ENCODE data around the gene FRMD4A.

FRMD4A gene

DNA sequence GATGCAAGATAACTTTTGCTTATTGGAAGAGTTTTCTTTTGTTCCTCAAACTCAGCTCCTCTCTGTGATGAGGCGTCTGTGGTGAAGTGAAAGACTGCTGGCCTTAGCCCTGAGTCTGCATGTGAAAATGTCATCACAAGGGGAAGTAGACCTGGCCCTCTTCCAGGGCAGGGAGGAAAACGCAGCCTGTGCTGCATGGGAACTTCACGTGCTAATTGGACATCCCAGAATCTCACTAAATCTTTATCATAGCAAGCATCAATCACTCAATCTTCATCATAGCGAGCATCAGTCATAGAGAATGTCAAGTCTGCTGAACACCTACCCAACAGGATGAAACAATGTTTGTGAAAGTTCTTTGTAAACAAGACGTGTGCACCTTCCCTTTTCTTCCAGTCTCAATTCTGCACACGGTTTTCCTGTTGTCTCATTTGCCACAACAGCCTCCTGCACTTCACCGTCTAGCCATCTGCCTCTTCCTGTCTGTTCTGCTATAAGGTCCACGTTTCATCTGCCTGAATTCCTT lies 314.6 kb downstream of the FRMD4A start:
- no peak for DNase-seq (ENCODE audit: low spot score)

DNA sequence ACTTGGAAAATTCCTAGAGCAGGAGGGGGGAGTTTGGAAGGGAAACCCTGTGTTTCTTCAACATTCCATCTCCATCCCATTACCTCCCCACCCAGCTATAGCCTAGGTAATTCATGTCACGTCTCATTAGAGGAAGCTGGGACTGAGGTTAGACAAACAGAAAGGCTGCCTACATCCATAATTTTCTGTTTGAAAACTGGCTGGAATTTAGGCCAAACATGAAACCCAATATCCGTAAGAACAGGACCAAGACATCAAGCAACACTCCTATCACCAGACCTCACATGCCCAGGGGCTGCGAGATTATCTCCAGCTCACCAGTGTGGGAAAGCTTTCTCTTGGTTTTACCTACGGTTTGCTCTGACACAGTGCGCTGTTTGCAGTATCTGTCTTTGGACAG lies 316.3 kb downstream of the FRMD4A start:
- DNase-seq (ENCODE audit: low spot score) = no peak

DNA sequence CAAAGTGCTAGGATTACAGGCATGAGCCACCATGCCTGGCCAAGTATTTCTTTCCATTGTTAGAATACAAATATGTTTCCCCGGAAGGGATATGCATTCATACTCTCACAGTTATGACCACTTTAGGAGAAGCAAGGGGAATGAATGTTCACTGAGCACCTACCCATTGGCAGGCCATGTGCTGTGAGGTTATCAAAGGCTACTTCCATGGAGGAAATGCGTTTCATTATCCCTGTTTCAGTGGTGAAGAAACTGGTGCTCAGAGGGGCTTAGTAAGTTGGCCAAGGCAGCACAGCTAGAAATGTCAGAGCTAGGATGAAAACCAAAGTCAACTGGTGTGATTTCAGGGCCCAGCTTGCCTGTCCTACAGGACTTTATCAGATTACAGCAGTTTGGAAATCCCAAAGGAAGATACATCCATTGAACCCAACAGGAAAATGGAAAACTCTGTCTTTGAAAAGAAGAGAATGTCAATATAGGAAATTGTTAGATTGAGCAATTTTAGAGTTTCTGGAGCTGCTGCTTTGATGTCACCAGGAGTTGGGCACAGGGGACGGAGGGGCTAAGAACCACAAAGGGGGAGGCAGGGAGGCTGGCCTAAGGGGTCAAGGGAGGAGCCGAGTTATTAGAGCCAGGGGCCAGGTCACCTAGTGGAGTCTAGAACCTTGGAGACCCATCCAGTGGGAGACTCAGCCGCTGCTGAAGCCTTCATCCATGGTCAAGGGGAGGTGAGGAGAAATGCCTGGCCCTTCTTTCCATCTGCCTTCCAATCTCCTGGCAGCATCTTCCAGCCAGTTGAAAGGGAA lies 319.8 kb downstream of the FRMD4A start:
- no peak for DNase-seq (ENCODE audit: low spot score)

DNA sequence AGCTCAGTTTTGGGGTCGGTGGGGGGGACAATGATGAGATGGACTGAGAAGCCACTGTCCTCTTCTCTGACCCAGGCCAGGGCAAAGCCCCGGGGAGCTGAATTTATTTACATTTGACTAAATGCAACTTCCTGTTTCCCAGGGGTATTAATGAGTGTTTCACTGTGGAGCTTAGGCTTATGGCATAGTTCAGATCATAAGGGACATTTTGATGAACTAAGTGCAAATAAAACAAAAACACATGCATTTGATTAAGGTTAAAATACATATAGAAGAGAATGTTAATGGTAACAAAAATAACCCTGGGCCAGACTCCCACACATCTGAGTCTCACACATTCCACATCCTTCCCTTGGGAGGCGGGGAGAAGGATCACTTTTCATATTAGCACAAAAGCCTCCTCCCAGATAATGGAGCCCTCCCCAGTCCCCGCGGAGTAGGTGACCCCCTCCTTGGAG lies 320.6 kb downstream of the FRMD4A start:
- DNase-seq (ENCODE audit: low spot score) = no peak

DNA sequence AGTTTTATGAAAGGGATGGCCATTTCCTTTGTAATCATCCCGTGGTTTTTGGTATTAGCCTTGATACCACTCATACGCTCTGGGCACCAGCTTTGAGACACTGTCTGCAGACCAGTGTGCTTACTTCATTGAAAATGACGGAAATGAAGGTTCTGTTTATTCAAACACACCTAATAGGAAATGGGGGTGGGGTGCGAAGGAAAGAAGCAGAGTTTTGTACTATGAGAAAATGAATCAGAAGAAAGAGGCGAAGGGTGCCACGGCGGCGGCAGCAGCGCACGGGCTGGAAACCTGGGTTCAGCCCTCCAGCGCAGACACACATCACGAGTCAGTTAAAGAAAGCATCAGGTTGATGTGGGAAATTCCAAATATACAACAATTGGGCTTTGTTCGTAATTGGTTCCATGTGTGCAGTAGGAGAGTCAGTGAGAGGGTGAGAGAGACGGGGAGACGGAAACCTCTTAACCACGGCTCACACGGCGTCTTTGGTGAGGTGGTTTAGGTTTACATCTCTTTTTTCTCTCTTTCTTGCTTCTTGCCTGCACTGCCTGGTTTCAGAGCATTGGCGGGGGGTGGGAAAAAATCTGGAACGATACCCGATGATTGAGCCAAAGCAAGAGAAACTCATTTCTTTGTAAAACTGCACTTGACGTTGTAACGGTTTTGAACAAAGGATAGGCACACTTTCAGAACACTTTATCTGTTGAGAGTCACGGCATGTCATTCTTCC lies 321.2 kb downstream of the FRMD4A start:
- DNase-seq (ENCODE audit: low spot score) = no peak

DNA sequence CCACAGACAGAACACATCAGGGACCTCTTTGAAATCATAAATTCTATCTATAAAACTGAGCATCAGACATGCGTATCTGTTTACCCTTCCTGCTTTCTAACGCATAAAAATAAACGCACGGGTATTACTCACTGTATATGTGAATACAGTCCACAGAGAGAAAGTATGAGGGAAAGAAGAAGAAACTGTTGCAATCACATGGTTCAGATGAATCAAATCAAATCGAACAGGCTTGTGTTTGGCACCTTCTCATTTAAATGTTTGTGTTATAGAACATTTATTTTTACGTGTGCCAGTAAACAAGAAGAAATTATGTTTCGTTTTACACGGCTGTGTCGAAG lies 322.0 kb downstream of the FRMD4A start:
- no peak for DNase-seq (ENCODE audit: low spot score)

DNA sequence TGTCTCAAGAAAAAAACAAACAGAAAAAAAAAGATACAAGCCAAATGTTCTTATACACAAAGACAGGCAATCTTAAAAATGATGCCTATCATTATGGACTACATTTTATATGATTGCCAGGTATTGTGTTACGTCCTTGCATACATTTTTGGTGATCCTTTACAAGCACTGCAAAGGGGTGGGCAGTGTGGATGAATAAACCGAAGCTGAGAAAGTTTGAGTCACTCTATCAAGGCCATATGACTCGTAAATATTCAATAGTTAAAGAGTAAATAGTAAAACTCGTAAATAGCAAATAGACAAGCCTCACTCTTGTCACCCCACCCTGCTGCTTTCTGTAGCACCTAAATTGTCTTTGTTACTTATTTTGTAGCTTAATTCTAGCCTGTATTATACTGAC lies 326.2 kb downstream of the FRMD4A start:
- no peak for DNase-seq (ENCODE audit: low spot score)

DNA sequence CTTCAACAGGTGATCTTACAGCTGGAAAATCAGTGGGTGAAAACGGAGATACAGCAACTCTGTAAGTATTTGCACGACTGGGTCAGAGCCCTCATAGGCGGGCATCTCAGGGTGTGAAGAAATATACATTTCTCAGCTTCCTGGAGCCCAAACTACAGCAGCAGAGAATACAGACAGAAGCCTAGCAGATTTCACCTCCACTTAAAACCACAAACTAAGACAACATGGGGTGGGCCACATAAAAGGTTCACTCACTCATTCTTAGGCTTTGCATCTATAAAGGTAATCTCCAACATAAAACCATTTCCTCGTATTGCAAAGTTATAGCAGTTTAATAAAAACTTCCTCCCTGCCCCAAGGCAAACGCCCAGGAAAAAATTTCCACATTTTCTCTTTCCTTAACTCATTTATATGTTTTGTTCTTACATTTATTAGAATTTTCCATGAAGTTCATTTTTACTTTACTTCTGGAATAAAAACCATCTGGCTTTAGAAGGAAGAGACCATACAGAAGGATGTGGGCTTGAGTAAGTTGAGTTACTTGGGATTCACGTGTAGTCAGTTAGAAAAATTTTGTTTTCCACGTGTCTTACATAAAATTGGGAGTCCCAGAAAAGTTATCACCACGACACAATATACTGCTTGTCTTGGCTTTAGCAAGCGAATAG lies 327.1 kb downstream of the FRMD4A start:
- DNase-seq (ENCODE audit: low spot score) = no peak

DNA sequence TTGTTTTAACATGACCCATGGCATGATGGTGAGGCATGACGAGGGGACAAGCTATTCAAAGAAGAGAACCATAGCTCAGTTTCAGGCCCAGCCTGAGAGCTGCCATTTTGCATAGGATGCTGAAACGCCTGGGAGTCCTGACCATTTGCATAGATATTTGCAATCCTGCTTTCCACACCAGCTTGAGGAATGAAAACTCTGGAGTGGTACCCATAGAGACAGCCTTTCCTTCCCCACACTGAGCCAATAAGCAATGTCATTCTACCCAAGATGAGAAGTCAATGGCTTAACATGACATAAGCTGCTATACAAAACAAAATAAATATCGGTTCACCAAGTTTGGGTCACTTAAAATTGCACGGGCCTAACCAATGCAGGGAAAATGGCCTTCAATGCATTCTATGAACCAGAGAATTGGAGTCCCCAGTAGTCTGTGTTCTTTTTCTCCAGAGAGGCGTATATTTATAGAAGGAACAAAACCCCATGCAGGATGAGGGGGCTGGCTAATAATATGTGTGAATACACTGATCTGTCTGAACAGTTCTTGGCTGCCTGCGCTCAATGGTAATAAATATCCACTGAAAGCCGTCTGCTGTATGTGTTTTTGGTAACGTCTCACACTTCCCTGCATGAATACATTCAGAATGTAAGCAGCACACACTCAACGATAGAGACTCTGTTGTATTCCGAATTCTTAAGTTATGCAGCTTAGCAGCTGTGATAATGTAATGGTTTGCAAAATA lies 329.3 kb downstream of the FRMD4A start:
- no peak for DNase-seq (ENCODE audit: low spot score)

DNA sequence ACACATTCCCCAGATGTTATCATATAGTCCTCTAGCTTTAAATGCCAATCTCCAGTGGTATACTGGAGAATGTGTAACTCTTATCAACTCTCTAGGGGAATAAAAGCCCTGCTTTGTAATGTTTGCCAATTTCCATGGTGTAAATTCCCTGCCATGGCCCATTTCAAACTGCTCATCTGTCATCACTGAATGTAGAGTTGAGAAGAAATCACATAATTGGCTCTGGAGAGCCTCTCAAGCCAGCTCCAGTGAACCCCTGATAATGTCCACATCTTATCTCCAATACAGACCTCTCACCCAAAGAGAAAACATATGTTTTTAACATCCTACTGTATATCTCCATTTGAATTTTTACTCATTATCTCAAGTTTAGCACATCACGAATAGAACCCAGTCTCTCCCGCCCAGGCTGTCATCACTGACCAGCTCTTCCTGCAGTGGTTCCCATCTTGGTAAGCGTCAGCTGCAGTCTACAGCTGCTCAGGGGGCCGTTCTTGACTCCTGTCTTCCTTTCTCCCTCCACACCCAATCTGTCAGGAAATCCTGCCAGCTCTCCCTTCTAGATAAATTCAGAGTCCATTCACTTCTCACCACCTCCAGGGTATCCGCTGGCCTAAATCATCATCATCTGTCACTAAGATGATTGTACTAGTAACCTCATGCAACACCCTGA lies 332.4 kb downstream of the FRMD4A start:
- DNase-seq (ENCODE audit: low spot score) = no peak

DNA sequence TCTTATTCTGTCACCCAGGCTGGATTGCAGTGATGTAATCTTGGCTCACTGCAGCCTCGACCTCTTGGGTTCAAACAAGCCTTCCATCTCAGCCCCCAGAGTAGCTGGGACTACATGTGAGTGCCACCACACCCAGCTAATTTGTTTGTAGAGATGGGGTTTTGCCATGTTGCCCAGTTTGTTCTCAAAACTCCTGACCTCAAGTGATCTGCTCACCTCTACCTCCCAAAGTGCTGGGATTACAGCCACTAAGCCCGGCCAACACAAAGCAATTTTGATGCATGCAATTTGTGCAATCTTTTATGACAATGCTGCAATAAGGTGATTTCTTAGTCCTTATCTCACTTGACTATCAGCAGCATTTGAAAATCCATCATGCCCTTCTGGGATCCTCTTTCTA lies 333.1 kb downstream of the FRMD4A start:
- no peak for DNase-seq (ENCODE audit: low spot score)

DNA sequence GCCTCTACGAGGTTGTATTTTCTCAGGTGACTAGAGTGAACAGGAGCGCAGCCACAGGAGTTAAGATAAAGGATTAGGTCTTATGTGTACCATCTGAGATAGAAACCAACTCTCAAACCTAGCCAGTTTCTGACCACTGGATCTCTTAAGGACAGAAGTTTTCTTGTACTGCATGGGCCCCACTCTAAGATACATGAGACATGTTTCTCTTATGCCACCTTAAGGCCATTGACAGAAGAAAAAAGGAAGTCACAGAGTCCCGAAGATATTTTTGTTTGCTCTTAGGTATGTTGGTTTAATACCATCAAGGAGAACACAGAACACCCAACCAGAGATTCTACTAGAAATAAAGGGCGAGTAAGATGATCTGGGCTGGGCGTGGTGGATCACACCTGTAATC lies 335.8 kb downstream of the FRMD4A start:
- DNase-seq (ENCODE audit: low spot score) = no peak

DNA sequence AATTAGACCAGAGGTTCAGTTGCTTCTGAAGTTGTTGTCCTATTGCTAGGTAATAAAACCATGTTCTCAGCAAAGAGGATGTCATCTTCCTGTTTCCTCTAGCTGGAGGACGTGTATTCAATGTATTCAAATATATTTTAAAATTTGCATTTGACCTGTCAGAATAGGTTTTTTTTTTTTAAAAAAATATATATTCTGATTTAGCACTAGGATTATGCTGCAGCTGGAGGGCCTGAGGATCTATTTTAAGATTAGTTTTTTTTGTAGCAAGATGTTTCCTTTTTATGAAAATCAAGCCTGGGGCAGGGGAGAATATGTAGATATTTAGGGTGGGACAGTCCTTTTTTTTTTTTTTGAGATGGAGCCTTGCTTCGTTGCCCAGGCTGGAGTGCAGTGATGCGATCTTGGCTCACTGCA lies 337.0 kb downstream of the FRMD4A start:
- DNase-seq (ENCODE audit: low spot score) = no peak

DNA sequence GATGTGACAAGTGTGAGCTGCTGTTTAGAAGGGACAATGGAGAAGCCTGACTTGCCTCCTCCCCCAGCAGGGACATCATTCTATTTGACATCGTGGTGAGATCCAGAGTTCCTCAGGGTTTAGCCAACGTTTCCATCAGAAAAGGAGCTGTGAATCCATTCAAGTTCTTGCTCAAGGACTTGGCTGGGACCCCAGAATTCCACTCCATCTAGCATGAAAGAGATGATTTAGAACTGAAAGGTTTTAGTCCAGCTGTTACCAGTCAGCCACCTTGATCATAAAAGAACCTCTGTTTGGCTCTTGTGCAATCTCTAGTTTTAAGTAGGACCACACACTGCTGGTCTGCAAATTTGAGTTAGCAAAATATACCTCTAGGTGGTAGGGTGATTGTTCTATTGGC lies 337.6 kb downstream of the FRMD4A start:
- peak; percentile 28 for DNase-seq (ENCODE audit: low spot score)

DNA sequence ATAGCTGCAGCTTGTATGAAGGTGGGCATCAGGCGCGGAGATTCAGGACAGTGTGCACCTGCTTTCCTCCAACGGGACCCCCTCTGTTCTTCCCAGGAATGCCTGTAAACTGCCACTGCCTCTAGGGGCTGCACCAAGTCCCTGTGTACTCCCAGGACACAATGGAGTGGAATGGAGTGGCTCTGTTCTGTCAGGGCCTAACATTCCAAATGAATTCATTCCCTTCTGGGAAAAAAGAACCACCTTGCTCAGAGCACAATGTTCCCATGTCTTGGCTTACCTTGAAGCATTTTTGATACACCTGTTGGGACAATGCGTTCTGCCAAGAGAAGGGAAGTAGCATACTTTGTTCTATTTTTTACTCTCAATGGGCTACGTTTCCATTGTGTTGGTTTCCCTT lies 339.4 kb downstream of the FRMD4A start:
- DNase-seq (ENCODE audit: low spot score) = no peak

DNA sequence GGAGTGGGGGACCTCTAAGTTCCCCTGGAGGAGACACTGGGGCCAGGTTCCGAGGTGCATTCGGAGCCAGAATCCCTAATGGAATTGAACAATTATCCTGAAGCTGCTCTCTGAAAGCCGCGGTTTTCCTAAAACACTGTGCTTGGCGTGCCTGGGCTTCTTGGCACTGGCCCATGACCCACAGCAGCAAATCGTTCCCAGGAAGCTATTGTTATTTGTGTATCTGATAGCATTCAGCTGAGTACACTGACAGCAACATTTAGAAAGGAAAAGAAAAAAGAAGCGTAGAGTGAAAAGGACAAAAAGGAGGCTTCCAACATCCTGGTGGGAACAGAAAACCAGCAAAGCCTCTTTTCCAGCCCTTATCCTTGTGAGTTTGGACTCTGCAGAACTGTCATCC lies 339.8 kb downstream of the FRMD4A start:
- DNase-seq (ENCODE audit: low spot score) = no peak

DNA sequence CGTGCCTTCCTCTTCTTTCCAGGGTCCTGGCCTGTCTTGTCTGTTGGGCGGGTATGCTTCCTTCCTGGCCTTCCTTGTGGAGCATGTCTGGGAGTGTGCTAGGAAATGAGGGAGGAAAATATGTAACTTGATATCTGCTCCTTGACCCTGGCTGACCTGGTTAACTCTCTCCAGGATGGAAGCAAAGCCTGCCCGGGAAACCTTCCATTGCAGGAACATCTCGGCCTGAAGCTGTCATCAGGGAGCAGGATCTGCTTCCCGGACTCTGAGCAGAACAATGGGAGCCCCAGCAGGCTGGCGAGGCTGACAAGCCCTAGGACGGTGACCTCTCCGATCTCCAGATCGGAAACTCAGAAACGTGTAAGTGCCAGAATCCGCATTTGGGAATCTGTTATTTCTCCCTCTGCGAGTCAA lies 340.3 kb downstream of the FRMD4A start:
- DNase-seq (ENCODE audit: low spot score) = no peak

DNA sequence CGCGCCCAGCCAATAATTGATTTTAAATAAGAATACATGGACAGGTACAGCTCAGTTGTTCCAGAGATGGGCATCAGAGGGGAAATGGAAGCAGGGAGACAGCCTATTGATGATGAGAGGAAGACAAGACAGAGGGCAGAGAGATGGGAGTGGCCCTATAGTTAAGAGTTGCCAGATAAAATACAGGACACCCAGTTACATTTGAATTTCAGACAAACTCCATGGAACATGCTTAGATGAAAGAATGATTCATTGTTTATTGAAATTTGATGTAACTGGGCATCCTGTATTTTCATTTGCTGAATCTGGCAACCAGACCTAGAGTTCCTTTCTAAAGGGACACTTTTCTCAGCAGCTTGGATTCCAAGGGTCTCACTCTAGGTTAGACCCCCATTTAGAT lies 341.1 kb downstream of the FRMD4A start:
- no peak for DNase-seq (ENCODE audit: low spot score)

DNA sequence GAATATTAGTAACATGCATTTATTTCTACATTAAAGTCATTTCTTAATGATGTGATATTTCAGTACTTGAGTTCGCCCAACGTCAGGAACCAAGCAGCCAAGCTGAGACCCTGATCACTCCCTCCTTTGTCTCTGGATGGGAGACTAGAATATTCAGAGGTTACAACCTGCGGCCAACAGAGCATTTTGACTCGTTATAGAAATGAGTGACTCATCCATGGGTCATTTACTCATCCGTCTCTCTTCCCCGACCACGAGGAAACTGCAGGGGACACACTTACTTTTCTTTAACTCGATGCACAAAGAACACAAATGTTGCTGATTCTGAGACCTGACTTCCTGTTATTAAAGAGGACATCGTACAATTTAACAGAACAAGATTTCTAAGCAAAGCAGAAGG lies 343.3 kb downstream of the FRMD4A start:
- no peak for DNase-seq (ENCODE audit: low spot score)

DNA sequence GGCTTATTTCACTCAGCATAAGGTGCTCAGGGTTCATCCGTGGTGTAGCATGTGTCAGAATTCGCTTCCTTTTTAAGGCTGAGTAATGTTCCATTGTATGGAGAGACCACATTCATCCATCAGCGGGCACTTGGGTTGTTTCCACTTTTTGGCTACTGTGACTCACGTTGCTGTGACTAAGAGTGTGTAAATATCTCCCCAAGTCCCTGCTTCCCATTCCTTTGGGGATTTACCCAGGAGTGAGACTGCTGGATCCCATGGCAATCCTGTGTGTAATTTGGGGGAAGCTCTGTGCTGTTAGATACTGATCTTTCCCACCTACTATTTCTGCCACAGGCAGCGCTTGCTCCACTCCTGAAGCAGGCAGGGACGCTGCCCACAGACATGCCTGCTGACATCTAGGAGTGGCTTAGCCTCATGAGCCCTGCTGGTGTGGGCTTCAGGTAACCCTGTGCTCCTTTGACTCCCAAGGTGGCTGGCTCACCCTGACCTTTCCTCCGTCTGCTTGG lies 346.0 kb downstream of the FRMD4A start:
- no peak for DNase-seq (ENCODE audit: low spot score)

DNA sequence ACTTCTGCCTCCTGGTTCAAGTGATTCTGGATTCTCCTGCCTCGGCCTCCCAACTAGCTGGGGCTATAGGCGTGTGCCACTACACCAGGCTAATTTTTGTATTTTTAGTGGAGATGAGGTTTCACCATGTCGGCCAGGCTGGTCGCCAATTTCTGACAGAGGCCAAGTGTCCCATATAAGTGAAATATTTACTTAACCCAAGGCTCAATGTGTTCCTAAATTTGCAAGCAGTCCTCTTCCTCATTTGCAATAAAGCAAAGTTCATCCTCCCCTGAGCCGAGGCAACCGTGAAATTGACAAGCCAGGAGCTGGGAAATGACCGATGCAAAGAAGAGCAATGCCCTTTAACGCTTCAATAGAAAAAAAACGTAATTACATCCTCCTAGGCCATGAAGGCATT lies 347.7 kb downstream of the FRMD4A start:
- peak; percentile 46 for DNase-seq (ENCODE audit: low spot score)

All from HuH-7 (cell line).